HFF-Myc (cell line): Measurements from ENCODE around the gene A3GALT2.

Experiments used
- DNase-seq: peaks from one replicate; pipeline ENCODE4 v3.0.0-alpha.2; 2011; ENCODE audit warnings: low read depth; ENCODE audit errors: extremely low read depth
- H3K4me3 ChIP-seq: replicated peaks from 2 replicates; pipeline ENCODE4 v1.5.1; 2011; ENCODE audit warnings: low read depth, mild to moderate bottlenecking, control low read depth, low read length
- CTCF ChIP-seq: IDR thresholded peaks from 2 replicates; pipeline ENCODE4 v1.5.1; 2012; ENCODE audit warnings: mild to moderate bottlenecking, low read depth, low read length, control low read depth; ENCODE audit errors: missing control alignments

Gene A3GALT2

GRCh38 chr1:33329600-33330305, 8.9 kb upstream of the A3GALT2 start:
- no peak for TF ChIP-seq CTCF
- DNase-seq: no peak
- H3K4me3 ChIP-seq: no peak overlapping the region

- no peak for TF ChIP-seq CTCF
- DNase-seq: no peak
- H3K4me3 ChIP-seq: no peak overlapping the region
Observed at GRCh38 chr1:33328817-33329216, 7.9 kb upstream of the A3GALT2 start.

DNA sequence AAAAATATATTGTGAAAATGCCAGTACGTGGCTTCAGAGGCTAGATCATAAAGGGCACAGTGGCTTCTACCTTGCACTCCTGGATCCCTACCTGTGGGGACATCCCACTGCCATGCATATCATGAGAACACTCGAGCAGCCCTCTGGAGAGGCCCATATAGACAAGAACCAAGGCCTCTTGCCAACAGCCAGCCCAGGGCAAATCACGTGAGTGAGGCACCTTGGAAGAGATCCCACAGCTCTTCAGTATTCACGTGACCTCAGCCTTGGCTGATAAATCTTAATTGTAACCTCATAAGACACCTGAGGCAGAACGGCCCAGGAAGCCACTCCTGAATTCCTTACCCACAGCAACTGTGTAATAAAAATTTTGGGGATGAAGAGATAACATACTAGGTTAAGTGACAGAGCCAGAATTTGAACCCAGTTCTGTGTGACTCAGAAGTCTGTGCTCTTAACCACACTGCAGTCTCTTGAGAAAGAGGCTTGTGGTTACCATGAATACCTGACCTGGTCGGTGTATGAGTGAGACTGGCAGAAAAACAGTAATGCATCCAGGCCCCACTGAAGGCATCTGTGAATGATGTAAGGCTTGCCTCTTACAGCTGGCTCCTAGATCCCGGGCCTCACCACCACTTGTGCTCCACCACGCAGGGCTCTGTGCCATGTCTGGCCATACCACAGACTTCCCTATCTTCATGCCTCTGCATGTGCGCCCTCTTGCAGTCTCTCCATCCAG, 6.9 kb upstream of the A3GALT2 start:
- DNase-seq: peak; percentile 82
- H3K4me3 ChIP-seq: no peak overlapping the region
- no peak for TF ChIP-seq CTCF

DNA sequence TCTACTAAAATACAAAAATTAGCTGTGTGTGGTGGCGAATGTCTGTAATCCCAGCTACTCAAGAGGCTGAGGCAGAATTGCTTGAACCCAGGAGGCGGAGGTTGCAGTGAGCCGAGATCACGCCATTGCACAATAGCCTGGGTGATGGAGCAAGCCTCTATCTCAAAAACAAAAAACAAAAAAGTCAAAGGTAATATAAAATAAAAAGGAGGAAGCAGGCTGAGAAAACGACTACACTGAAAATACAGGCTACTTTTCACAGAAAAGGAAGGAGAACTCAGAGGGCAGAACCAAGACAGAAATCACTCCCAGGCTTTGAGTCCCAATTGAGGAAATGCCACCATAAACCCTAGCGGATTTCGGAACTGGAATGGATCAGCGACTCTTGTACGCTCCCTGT, 5.9 kb upstream of the A3GALT2 start:
- no peak for DNase-seq
- no peak overlapping the region for H3K4me3 ChIP-seq
- no peak for TF ChIP-seq CTCF

- no peak for DNase-seq
- no peak for TF ChIP-seq CTCF
- no peak overlapping the region for H3K4me3 ChIP-seq
Observed at GRCh38 chr1:33324677-33325575, 4.0 kb upstream of the A3GALT2 start.

DNA sequence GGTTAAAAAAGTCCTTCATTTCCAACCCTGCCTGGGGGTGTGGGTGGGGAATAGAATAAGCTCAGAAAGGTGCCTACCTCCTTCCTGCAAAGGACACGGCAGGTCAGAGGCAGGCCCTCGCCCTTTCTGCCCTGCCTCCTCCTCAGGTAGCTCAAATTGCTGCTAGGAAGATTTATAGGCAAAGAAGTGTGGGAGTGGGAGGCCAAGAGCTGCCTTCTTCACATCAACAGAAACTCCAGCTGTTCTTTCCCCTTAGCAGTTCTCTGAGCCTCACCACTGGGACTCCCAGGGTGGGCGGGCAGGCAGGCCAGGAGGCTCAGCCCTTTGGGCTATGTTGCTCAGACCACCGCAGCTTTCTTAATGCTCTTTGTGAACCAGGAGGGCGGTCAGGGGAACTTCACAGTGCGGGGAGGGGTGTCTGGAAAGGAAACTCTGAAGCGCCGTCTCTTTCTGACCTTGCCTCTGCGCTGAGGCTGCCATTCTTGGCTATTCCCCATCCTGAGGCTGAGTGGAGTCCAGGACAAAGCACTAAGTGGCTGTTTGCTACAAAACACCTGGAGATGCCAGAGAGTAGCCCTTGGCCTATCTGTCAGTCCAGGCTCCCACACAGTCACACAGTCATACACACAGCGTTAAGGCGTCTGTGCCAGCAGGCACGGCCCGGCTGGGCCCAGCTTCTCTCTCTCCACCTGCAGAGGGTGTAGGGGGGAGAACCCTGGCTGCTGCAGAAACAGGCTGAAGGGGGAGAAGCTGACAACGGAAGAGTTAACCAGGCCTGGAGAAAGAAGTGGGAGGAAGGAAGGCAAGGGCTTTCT, 3.0 kb upstream of the A3GALT2 start:
- no peak for TF ChIP-seq CTCF
- DNase-seq: no peak
- H3K4me3 ChIP-seq: no peak overlapping the region
